ENCODE data around the gene MUC5B. TPM values are rescaled to one million over a fixed set of nuclear protein-coding genes. Genes with fewer than 3 reads are reported as not detected.

Gene MUC5B
- total RNA-seq, 1 experiment from 2014 or later: not detected

- CTCF ChIA-PET: interaction anchor here (1.2 kb wide), 1 partner anchor 232 kb away, joined by 3 read pairs; no protein-coding TSS in a partner anchor
- intact Hi-C loops (cut with micrococcal nuclease): loop anchor here (10.0 kb wide), 2 partner anchors 85 to 235 kb away; partner anchors contain the start of gene BRSK2
- TF ChIP-seq CTCF (IDR thresholded peaks at IDR 0.05; ENCODE audit: unreplicated experiment): no peak
- Mint-ChIP-seq H3K36me3 (ENCODE audit: insufficient read depth, unreplicated experiment) (peaks cover under 1% of the 10 kb centered on the region), H3K27me3 (ENCODE audit: insufficient read depth, unreplicated experiment) (no peaks in the 10 kb centered on the region), H3K9me3 (ENCODE audit: unreplicated experiment) (no peaks in the 10 kb centered on the region), H3K4me1 (ENCODE audit: insufficient read depth, unreplicated experiment) (peaks cover 7% of the 10 kb centered on the region), H3K27ac (ENCODE audit: low read depth, unreplicated experiment) (no peak overlapping the region), H3K4me3 (ENCODE audit: unreplicated experiment) (no peak overlapping the region)
- DNase-seq (ENCODE audit: unreplicated experiment): no peak
- POLR2A ChIA-PET: interaction anchor here (0.9 to 1.3 kb wide), 2 partner anchors 9 to 233 kb away, joined by 3 to 14 read pairs; partner anchors contain the start of gene TOLLIP
- no TSS peak for BruUV-seq (replicated peaks)
Measured at GRCh38 chr11:1300121-1300520, 77.3 kb downstream of the MUC5B start.

GRCh38 chr11:1300569-1301187 lies 77.8 kb downstream of the MUC5B start:
- no peak for TF ChIP-seq CTCF (IDR thresholded peaks at IDR 0.05; ENCODE audit: unreplicated experiment)
- Mint-ChIP-seq H3K36me3 (ENCODE audit: insufficient read depth, unreplicated experiment) (no peaks in the 10 kb centered on the region), H3K27me3 (ENCODE audit: insufficient read depth, unreplicated experiment) (no peaks in the 10 kb centered on the region), H3K4me1 (ENCODE audit: insufficient read depth, unreplicated experiment) (peaks cover 7% of the 10 kb centered on the region), H3K27ac (ENCODE audit: low read depth, unreplicated experiment) (no peak overlapping the region), H3K9me3 (ENCODE audit: unreplicated experiment) (no peaks in the 10 kb centered on the region), H3K4me3 (ENCODE audit: unreplicated experiment) (no peak overlapping the region)
- BruUV-seq (replicated peaks): no TSS peak
- CTCF ChIA-PET: interaction anchor here (1.2 kb wide), 1 partner anchor 231 kb away, joined by 3 read pairs; no protein-coding TSS in a partner anchor
- POLR2A ChIA-PET: interaction anchor here (0.7 to 1.3 kb wide), 3 partner anchors 9 to 232 kb away, joined by 3 to 14 read pairs (median 3); partner anchors contain the start of gene TOLLIP
- no peak for DNase-seq (ENCODE audit: unreplicated experiment)
- intact Hi-C loops (cut with micrococcal nuclease): loop anchor here (10.0 kb wide), 2 partner anchors 84 to 234 kb away; partner anchors contain the start of gene BRSK2

- Mint-ChIP-seq H3K4me3 (ENCODE audit: unreplicated experiment) (no peak overlapping the region), H3K9me3 (ENCODE audit: unreplicated experiment) (no peaks in the 10 kb centered on the region), H3K4me1 (ENCODE audit: insufficient read depth, unreplicated experiment) (peaks cover 7% of the 10 kb centered on the region), H3K36me3 (ENCODE audit: insufficient read depth, unreplicated experiment) (no peaks in the 10 kb centered on the region), H3K27ac (ENCODE audit: low read depth, unreplicated experiment) (no peak overlapping the region), H3K27me3 (ENCODE audit: insufficient read depth, unreplicated experiment) (no peaks in the 10 kb centered on the region)
- ChIA-PET POLR2A (interaction anchor here (0.7 kb wide), 1 partner anchor 68 kb away, joined by 3 read pairs; no protein-coding TSS in a partner anchor), CTCF (interaction anchor here (0.7 to 1.2 kb wide), 2 partner anchors 87 to 231 kb away, joined by 3 to 4 read pairs; no protein-coding TSS in a partner anchor)
- TF ChIP-seq CTCF (IDR thresholded peaks at IDR 0.05; ENCODE audit: unreplicated experiment): no peak
- no peak for DNase-seq (ENCODE audit: unreplicated experiment)
- intact Hi-C loops (cut with micrococcal nuclease): loop anchor here (10.0 kb wide), 2 partner anchors 83 to 233 kb away; partner anchors contain the start of gene BRSK2
- no TSS peak for BruUV-seq (replicated peaks)
Measured at GRCh38 chr11:1301220-1302000, 78.5 kb downstream of the MUC5B start.

DNA sequence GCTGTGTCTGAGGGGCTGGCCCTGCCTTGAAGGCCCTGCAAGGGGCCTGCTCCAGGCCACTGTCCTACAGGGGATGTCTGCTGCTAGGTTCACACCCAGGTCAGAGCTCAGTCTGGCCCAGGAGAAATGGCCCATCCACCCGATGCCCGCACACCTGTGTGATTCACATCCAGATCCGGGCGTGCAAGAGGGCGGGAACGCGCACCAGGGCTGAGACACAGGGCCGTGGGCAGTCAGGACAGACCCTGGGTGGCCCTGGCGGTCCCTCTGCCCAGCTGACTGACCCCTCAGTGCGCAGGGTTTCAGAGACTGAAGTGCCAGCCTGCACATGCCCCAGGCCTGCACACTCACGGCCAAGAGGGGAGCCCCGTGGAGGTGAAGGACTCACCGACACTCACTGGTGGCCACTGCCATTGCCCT lies 79.2 kb downstream of the MUC5B start:
- BruUV-seq (replicated peaks): no TSS peak
- H3K4me1 Mint-ChIP-seq (ENCODE audit: insufficient read depth, unreplicated experiment): peaks cover 7% of the 10 kb centered on the region
- intact Hi-C loops (cut with micrococcal nuclease): loop anchor here (10.0 kb wide), 2 partner anchors 83 to 233 kb away; partner anchors contain the start of gene BRSK2
- DNase-seq (ENCODE audit: unreplicated experiment): no peak
- no peak overlapping the region for H3K4me3 Mint-ChIP-seq (ENCODE audit: unreplicated experiment)
- H3K27me3 Mint-ChIP-seq (ENCODE audit: insufficient read depth, unreplicated experiment): no peaks in the 10 kb centered on the region
- POLR2A ChIA-PET: no interaction called here
- H3K9me3 Mint-ChIP-seq (ENCODE audit: unreplicated experiment): no peaks in the 10 kb centered on the region
- H3K36me3 Mint-ChIP-seq (ENCODE audit: insufficient read depth, unreplicated experiment): peaks cover 3% of the 10 kb centered on the region
- no peak for TF ChIP-seq CTCF (IDR thresholded peaks at IDR 0.05; ENCODE audit: unreplicated experiment)
- CTCF ChIA-PET: interaction anchor here (0.7 to 1.1 kb wide), 2 partner anchors 86 to 87 kb away, joined by 3 to 4 read pairs; no protein-coding TSS in a partner anchor
- H3K27ac Mint-ChIP-seq (ENCODE audit: low read depth, unreplicated experiment): no peak overlapping the region

Data from MCF 10A (cell line).